DMS79 treated with DMSO at 0.1 percent for 48 hours (cell line): ENCODE data around the gene MRPL18.
"Not testable (repeated sequence)": the region's sequence is repeated elsewhere in the genome, so short reads cannot be mapped to it uniquely, and the experiment has no call there.

Experiments
- DNase-seq: peaks from one replicate; lab custom pipeline; 2025; lab: John Stamatoyannopoulos, UW

Gene MRPL18

DNA sequence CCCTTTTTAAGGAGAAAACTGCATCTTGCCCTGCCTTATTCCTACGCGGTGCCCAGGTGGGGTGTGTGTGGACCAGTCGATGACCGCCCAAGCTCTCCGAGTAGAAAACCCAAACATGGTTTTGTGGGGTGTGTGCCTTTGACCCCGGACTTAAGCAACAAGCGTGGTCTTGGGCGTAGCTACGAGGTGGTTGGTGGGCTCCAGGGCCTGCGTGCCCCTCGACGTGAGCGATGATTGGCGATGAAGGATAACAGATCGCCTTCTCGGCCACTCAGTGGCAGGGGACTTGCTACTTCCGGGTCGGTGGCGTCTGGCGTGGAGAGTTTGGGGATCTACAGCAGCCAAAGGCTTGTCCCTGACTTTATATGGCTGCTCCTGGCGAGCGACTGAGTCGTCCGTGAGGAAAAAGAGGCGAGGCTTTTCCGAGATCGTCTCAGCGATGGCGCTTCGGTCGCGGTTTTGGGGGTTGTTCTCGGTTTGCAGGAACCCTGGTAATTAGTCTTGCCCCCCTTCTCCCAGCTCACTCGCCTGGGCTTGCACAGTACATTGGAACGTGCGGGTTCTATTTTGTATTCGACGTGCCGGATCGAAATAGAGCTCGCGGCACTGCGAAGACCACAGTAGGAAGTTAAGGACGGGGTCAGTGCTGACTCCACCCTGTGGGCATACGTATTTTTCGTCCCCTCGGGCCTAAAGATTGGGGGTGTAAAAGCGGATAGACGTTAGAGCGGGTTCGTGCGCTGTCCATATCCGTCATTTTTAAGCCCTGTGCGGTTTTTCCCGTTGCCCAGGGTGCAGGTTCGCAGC, at the start of gene MRPL18:
TSS of gene MRPL18 (plus strand) at position 319 of the 807 bp plus-strand sequence. CDS start at position 440, 121 bp downstream.
- DNase-seq: peak; percentile 95

DNA sequence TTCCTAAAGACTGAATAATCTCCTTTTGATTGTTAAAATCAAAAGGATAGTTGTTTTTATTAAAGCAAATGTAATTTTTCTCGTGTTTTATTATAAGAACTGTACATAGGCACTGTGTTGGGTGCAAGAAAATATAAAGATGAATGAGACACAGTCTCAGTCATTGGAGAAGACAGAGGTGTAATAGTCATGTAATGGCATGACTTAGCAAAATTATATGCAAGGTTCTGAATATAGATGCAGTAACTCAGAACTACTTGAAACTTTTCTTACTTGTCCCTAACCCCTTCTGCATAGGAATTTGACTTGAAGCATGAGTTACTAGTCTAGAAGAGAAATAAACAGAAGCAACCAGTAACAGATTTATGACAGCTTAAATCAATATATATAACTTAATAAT, 48.1 kb upstream of the MRPL18 start:
- no peak for DNase-seq

DNA sequence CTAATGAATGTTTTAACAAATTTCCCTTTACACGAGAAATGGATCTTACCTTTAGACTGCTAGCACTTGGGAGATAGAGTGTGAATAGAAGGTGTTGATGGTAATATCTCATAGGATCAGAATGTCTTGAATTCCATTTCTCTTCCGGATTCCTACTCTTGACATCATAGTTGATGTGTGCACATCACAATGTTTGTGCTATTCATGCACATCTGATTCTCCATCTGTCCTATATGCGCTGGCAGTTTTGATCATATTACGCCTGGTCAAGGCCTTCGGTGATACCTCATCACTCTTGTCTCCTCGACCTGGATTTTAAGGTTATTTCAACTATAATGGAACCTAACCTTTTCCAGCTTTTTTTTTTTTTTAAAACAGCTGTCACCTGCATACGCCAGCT, 45.2 kb upstream of the MRPL18 start:
- DNase-seq: no peak

DNA sequence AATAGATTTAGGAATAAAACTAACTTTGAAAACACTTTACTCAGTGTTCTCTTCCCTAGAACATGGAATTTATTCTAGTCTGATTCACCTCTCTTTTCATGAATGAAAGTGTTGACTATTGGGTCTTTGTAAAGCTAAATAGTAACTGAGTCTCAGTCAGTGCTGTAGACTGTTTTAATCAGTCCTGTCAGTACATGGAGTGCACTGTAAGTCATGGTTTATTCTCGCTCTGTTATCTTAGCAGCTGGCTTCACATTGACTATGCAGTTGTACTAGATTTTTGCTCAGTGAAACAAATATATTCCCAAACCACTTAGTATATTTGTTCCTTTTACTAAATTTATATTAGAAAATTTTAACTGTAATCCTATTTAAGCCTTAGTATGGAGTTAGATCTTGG, 43.5 kb upstream of the MRPL18 start:
- no peak for DNase-seq

DNA sequence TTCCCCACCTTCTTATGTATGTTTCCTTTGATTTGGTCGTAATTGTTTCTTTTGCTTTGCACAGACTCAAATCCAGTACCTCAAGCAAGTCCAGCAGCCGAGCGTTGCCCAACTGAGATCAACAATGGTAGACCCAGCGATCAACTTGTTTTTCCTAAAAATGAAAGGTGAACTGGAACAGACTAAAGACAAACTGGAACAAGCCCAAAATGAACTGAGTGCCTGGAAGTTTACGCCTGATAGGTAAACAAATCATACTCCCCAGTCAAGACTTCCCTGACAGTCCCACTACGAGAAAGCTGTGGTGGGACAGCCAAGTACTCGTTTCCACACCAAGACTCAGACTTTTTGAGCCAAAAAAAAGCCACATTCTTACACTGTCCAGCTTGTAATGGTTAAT, 42.1 kb upstream of the MRPL18 start:
- DNase-seq: not testable (repeated sequence)

DNA sequence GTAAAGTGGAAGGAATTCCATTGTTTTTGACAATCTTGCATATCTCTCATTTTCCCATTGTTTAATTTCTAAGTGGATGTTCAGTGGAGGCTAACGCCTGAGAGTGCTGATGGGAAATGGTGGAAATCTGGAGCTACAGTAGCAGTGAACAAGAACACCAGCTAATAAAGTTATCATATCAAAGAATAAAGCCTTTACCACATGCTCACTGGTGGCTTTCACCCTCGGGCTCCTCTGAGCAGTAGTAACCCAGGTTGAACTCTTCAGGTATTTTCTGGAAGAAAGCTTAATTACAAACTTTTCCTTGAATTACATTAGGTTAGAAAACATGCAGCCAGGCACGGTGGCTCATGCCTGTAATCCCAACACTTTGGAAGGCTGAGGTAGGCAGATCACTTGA, 38.8 kb upstream of the MRPL18 start:
- DNase-seq: no peak

DNA sequence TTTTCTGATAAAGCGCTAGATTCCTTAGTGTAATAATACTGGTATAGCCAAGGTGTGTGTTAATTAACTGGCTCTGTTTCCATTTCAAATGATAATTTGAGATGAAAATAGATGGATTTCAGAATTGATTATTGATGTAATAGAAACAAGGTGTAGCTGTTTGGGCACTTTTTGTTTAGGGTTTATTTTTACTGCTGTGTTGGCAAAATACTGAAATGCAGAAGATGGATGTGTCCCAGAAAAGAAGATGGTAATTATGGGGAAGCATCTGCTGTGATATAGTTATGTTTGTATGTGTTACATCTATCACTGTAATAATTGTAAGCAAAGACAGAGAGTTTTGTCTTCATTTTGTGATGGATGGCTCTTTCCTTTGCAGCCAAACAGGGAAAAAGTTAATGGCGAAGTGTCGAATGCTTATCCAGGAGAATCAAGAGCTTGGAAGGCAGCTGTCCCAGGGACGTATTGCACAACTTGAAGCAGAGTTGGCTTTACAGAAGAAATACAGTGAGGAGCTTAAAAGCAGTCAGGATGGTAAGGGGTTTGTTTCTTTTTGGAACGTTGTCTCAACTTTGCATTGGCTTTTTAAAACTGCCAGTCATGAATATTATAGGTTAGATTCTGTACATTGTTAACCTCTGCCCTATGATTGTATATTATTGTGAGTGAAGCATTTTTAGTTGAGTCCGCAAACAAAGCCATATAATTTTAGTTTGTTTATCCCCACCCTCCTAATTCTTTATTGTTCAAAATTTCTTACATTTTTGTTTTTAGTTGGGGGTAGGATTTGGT, 37.0 kb upstream of the MRPL18 start:
- no peak for DNase-seq

DNA sequence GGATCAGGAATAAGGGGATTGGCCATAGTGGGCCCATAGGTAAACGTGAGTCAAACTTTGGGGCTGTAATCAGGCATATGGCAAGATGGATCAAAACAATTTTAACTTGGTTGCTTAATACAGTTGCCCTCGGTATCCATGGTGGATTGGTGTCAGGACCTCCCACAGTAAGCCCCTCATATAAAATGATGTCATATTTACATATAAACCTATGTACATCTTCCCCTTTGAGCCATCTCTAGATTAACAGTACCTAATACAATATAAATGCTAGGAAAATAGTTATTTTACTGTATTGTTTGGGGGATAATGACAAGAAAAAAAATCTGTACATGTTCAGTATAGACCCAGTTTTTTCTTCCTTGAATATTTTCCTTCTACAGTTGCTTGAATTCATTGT, 35.9 kb upstream of the MRPL18 start:
- no peak for DNase-seq

DNA sequence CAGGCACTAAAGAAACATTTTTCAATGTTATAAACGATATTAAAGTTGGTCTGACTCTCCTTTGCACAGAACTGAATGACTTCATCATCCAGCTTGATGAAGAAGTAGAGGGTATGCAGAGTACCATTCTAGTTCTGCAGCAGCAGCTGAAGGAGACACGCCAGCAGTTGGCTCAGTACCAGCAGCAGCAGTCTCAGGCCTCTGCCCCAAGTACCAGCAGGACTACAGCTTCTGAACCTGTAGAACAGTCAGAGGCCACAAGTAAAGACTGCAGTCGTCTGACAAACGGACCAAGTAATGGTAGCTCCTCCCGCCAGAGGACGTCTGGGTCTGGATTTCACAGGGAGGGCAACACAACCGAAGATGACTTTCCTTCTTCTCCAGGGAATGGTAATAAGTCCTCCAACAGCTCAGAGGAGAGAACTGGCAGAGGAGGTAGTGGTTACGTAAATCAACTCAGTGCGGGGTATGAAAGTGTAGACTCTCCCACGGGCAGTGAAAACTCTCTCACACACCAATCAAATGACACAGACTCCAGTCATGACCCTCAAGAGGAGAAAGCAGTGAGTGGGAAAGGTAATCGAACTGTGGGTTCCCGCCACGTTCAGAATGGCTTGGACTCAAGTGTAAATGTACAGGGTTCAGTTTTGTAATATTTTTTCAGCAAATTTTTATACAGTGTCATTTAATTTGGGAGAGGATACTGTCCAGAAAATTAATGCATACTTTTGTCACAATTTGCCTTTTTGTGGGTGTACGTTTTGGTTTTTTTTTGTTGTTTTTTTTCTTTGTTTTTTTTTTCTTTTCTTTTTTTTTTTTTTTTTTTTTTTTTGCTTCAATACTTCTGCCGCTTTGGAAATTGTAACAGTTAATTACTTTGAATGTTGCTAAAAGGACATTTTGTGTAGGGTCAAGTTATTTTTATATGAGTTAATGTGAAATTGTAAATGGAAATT, 35.0 kb upstream of the MRPL18 start:
- DNase-seq: peak; percentile 45

DNA sequence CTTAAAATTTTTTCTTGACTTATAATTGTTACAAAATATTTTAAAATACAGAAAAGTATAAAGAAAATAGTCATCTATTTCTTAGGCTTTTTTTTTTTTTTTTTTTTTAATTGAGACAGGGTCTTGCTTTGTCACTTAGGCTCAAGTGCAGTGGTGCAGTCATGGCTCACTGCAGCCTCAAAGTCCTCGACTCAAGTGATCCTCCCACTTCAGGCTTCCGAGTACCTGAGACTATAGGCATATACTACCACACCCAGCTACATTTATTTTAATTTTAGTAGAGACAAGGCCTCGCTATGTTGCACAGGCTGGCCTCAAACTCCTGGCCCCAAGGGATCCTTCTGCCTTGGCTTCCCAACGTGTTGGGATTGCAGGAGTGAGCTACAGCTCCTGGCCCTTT, 33.8 kb upstream of the MRPL18 start:
- peak; percentile 90 for DNase-seq

DNA sequence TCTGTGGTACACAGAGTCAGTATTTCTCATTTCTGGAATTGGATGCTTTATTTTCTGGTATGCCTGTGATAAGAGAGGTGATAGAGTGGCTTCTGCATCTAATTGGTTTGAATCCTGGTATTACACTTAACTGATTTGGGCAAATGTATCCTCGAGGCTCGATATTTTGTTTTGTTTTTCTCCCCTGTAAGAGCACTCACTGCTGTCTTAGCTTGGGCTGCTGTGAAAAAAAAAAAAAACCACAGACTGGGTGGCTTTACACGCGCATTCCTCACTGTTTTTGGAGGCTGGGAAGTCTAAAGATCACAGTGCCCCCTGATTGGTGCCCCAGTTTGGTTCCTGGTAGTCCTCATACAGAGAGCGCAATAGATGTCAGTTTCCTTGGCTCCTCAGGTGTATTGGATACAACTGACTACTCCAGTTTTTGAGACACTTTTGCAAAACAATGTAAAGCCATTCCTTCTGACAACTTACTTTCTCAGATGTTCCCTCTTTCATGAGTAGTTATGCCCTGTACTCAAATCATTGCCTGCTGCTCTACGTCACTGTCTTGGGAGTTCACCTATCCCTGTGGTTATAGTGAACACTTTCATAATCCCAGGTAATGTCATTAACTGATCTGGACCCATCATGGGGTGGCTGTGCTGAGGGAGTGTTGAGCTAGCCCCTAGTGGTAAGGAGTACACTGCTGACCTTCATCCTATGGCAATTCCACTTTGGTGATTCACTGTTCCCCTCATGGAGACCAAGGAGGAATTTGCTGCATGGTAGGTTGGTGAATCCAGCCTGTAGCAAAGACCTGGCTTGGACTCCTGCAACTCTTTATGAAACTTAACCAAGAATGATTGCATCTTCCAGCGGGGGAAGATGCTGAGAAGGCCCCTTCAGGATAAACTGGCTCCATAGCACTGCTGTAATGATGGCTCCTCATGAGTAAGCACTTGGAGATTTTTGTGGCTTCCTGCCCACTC, 32.0 kb upstream of the MRPL18 start:
- no peak for DNase-seq

DNA sequence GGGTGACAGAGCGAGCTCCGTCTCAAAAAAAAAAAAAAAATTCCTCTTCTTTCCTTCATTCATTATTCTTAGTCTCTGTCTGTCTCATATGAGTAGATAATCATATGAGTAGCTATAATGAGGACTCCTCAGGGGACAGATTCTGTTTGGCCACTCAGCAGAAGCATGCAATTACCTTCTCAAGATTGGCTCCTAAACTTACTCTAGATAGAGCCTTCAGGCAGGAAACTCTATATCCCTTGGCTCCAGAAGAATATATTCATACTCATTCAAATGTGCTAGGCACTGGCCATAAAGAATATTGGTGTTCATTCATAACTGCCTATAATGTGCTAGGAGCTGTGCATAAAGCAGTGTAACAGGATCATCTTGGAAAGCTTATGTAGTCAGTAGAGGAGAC, 30.6 kb upstream of the MRPL18 start:
- DNase-seq: no peak

DNA sequence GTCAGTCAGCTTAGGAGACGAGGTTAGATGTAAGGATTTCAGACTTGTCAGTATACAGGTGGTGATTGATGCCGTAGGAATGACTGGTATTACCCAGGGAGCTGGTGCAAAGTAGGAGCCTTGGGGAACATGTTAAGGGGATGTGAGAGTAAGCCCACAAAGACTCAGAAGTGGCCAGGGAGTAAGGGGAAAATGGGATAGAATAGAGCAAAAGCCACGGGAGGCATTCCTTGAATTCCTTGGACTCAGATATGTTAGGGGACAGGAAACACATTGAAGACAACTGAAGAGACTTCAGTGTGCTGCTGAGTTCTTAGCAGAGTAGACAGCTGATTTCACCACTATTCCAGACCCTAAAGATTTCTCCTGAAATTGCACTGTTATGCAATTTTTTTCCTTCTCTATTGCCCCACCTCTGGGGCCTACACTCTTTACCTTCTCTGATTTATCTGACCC, 29.6 kb upstream of the MRPL18 start:
- DNase-seq: no peak

DNA sequence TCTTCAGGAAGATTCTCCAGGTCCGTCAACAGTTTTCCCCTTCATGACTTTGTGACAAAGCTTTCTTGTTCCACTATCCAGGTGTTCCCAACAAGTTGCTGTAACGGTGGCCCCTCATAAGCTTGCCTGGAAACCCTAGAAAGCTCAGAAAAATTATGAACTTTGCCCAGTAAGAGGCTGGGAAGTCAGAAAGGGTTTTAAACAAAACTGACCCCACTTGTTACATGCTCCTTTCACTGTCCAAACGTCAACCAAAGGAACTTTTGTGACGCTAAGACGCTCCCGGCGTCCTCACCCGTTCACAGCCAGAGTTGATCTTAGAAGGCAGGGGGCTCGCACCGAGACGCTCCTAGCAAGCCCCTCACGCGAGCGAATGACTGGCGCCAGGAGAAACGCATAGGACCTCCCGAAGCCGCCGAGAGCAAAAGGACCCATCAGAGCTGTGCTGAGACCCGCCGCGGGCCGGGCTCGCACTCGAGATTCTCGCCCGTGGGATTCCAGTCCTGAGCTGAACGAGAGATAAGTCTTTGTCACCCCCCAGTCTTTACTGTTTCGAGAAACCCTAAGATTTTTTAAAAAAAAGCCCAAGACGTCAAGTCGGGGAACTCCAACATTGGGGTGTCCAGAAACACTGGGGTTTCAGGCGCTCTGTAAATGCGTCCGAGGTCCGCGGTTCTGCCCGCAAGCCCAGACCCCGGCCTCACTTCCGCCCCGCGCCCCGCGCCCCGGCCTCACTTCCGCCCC, 29.0 kb upstream of the MRPL18 start:
- DNase-seq: peak; percentile 51

DNA sequence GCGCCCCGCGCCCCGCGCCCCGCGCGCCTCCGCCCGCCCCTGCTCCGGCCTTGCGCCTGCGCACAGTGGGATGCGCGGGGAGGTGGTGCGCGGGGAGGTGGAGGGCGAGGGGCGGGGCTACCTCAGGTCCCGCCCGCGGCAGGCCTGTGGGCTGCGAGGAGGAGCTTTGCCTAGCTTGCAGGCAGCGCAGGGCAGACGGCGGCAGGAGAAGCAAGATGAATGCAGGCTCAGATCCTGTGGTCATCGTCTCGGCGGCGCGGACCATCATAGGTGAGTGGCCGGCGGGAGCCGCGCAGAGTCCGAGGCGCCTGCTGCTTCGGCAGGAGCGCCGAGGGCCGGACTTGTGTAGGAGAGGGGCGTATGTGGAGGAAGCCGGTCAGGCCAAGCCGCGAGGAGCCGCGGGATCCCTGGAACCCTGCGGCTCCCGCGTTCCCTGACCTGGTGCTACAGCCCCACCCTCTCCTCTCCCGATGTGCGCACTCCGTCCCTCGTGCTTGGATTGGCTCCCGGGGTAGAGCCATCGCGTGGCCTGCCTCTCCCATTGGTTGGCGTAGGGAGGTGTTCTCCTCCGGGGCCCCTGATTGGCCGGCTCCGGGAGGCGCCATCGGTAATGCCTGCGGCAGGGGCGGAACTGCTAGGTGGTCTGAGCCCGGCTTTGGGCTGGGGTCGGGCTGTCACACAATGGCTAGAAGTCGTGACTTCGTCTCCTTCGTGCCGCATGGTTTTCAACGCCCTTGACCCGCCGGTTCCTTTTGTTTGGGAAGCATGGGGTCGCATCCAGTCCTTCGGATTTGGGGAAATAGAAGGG, 28.2 kb upstream of the MRPL18 start, which contains the start of gene ACAT2:
TSS of gene ACAT2 (plus strand) at position 173 of the 808 bp plus-strand sequence. CDS start at position 216, 43 bp downstream.
- DNase-seq: peak; percentile 88

DNA sequence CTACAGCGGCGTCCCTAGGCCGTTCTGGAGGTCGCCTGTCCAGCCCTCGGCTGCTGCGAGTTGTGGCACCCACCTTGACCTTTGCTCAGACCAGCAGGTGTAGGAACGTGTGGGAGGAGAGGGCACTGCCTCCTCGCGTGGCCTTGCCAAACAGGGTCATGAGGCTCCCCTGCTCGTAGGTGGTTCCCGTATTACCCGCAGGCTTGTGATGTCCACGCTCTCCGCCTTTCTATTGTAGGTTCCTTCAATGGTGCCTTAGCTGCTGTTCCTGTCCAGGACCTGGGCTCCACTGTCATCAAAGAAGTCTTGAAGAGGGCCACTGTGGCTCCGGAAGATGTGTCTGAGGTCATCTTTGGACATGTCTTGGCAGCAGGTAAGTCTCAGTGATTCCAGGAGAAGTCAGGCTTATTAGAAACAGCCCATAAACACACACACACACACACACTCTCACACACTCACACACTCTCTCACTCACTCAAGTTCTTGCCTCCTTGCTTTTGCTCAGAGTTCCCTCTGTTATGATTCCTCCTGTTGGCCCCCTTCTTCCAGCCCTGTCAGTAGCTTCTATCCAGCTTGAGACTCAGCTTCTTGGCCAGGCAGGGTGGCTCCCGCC, 27.5 kb upstream of the MRPL18 start:
- DNase-seq: no peak

DNA sequence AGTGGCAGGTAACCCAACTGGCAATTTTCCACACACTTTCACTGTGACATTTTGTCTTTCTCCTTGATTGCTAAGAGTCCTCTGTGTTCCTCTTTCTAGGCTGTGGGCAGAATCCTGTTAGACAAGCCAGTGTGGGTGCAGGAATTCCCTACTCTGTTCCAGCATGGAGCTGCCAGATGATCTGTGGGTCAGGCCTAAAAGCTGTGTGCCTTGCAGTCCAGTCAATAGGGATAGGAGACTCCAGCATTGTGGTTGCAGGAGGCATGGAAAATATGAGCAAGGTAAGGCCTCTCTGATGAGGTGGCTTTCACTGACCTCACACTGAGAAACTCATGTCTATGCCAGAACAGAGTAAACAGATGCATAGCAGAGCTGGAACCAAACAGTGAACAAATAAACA, 23.4 kb upstream of the MRPL18 start:
- no peak for DNase-seq

DNA sequence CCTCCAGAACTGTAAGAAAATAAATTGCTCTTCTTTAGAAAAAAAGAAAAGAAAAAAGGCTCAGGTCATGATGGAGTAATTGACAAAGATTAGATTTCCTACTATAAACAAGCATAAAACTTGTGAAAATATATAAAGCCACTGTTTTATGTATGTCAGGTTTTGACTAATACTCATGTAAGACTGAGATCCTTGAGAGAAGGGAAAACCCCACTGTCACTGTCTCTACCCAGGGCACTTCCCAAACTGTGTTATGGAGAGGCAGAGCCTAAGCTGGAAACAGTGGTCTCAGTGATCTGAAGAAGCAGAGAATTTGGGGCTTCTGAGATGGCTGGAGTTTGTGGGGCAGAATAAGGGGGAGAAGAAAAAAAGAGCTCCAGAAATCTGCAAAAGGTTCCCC, 20.8 kb upstream of the MRPL18 start:
- DNase-seq: no peak

DNA sequence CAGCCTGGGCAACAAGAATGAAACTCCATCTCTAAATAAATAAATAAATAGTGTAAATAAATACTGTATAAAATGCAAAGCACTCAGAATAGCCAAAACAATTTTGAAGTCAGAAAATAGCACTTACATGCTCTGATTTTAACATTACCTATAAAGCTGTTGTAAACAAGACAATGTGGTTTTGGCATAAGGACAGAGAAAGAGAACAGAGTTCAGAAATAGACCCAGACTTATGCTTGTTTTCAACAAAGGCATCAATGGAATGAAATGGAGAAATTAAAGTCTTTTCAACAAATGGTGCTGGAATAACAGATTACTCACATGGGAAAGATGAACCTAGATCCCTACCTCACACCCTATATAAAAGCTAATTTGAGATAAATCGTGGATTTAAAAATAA, 18.1 kb upstream of the MRPL18 start:
- DNase-seq: no peak
